Liver (tissue), 9 donors: ENCODE data around the gene SOX13. TPM values are rescaled to one million over a fixed set of nuclear protein-coding genes. Genes with fewer than 3 reads are reported as not detected.
A peak's percentile ranks its signal among the peaks of the same experiment; 100 is the strongest.

ENCODE experiments used
- DNase-seq: peaks from one replicate; pipeline ENCODE4 v3.0.0-alpha.2; 2017; ENCODE audit warnings: low spot score
- H3K27ac ChIP-seq, 2 donors: one replicate each; pipeline ENCODE4 v1.7.0; 2013; ENCODE audit warnings: inconsistent platforms in 2 of 2, low read length in 2 of 2, control low read depth in 1 of 2, low read depth in 1 of 2, mild to moderate bottlenecking in 1 of 2
- H3K27me3 ChIP-seq, 4 donors: one replicate each; pipeline versions ENCODE4 v1.6.1 to v1.7.0; 2013; ENCODE audit warnings: low read length in 3 of 4, inconsistent platforms in 1 of 4, mild to moderate bottlenecking in 1 of 4, moderate library complexity in 1 of 4; ENCODE audit not compliant: control insufficient read depth in 4 of 4, insufficient read depth in 4 of 4
- H3K36me3 ChIP-seq, 4 donors: one replicate each; pipeline versions ENCODE4 v1.6.1 to v1.7.0; 2013; ENCODE audit warnings: low read length in 3 of 4, mild to moderate bottlenecking in 3 of 4, low read depth in 1 of 4, moderate library complexity in 1 of 4; ENCODE audit not compliant: control insufficient read depth in 4 of 4, insufficient read depth in 3 of 4
- H3K4me1 ChIP-seq, 4 donors: one replicate each; pipeline versions ENCODE4 v1.6.1 to v1.7.0; 2013; ENCODE audit warnings: low read length in 3 of 4, mild to moderate bottlenecking in 3 of 4, moderate library complexity in 1 of 4; ENCODE audit not compliant: control insufficient read depth in 4 of 4, insufficient read depth in 4 of 4
- H3K4me3 ChIP-seq, 3 donors: one replicate each; pipeline versions ENCODE4 v1.6.1 to v1.7.0; 2013; ENCODE audit warnings: low read length in 3 of 3, control low read depth in 1 of 3, low read depth in 1 of 3, mild to moderate bottlenecking in 1 of 3
- H3K9ac ChIP-seq, 2 donors: one replicate each; pipeline ENCODE4 v1.7.0; 2013; ENCODE audit warnings: low read length in 2 of 2, mild to moderate bottlenecking in 2 of 2, moderate library complexity in 2 of 2, control low read depth in 1 of 2, low read depth in 1 of 2
- H3K9me3 ChIP-seq, 4 donors: one replicate each; pipeline versions ENCODE4 v1.6.1 to v1.7.0; 2013; ENCODE audit warnings: low read length in 3 of 4; ENCODE audit not compliant: control insufficient read depth in 4 of 4
- EGR1 ChIP-seq, 2 donors: IDR thresholded peaks; 2 replicates each; pipeline ENCODE4 v1.6.1; 2016 to 2018; ENCODE audit warnings: antibody characterized with exemption in 2 of 2, low read depth in 2 of 2
- FOXA1 ChIP-seq: IDR thresholded peaks from 2 replicates; pipeline ENCODE4 v1.6.1; 2016; ENCODE audit warnings: antibody characterized with exemption
- FOXA2 ChIP-seq: IDR thresholded peaks from 2 replicates; pipeline ENCODE4 v1.6.1; 2016; ENCODE audit warnings: antibody characterized with exemption
- GABPA ChIP-seq, 2 donors: IDR thresholded peaks in 1 of 2; conservative IDR thresholded peaks in 1 of 2; 2 replicates each; pipeline ENCODE4 v1.6.1; 2016; ENCODE audit warnings: antibody characterized with exemption in 2 of 2, mild to moderate bottlenecking in 1 of 2, moderate library complexity in 1 of 2
- HNF4A ChIP-seq, 2 donors: conservative IDR thresholded peaks; 2 replicates each; pipeline ENCODE4 v1.6.1; 2016; ENCODE audit warnings: antibody characterized with exemption in 2 of 2, mild to moderate bottlenecking in 2 of 2
- HNF4G ChIP-seq: IDR thresholded peaks from 2 replicates; pipeline ENCODE4 v1.6.1; 2016; ENCODE audit warnings: antibody characterized with exemption
- JUND ChIP-seq, 2 donors: IDR thresholded peaks; 2 replicates each; pipeline ENCODE4 v1.6.1; 2016; ENCODE audit warnings: antibody characterized with exemption in 2 of 2
- NR2F2 ChIP-seq: IDR thresholded peaks from 2 replicates; pipeline ENCODE4 v1.6.1; 2016; ENCODE audit warnings: antibody characterized with exemption
- RAD21 ChIP-seq, 2 donors: IDR thresholded peaks; 2 replicates each; pipeline ENCODE4 v1.6.1; 2016; ENCODE audit warnings: antibody characterized with exemption in 2 of 2, mild to moderate bottlenecking in 2 of 2
- RXRA ChIP-seq, 2 donors: IDR thresholded peaks; 2 replicates each; pipeline ENCODE4 v1.6.1; 2017 to 2018; ENCODE audit warnings: antibody characterized with exemption in 2 of 2, mild to moderate bottlenecking in 1 of 2
- SP1 ChIP-seq: IDR thresholded peaks from 2 replicates; pipeline ENCODE4 v1.6.1; 2018; ENCODE audit warnings: antibody characterized with exemption, mild to moderate bottlenecking
- TAF1 ChIP-seq: conservative IDR thresholded peaks from 2 replicates; pipeline ENCODE4 v1.6.1; 2016; ENCODE audit warnings: antibody characterized with exemption, mild to moderate bottlenecking
- YY1 ChIP-seq: IDR thresholded peaks from 2 replicates; pipeline ENCODE4 v1.6.1; 2016; ENCODE audit warnings: antibody characterized with exemption, mild to moderate bottlenecking
- WGBS: extraction: QIAGEN DNeasy Blood & Tissue Kit; methylation state at CpG from one replicate; pipeline ENCODE4 v1.1.7; 2013; 5-methylcytosine and 5-hydroxymethylcytosine counted together
- polyA plus RNA-seq, 2 donors: library from polyadenylated mRNA; stranded (reverse) in 1 of 2; unstranded in 1 of 2; fragments of 200-250 nt in 1 of 2; fragments of >200 nt in 1 of 2; fragmentation: Nextera tagmentation in 1 of 2; extraction: Ambion mirVana in 1 of 2; gene quantifications; one replicate each; pipeline versions ENCODE4 v1.2.1 to v1.2.3, GENCODE V29; 2013 to 2015
- total RNA-seq, 2 donors: library from RNA; depleted of rRNA; stranded (reverse); fragments of >200 nt; gene quantifications; one replicate each; pipeline ENCODE4 v1.2.3, GENCODE V29; 2014
- TF ChIP-seq, protein P1 (sequence below): IDR thresholded peaks from 2 replicates; pipeline ENCODE4 v1.6.1; 2016; ENCODE audit warnings: antibody characterized with exemption
- TF ChIP-seq, protein P2 (sequence below): IDR thresholded peaks from 2 replicates; pipeline ENCODE4 v1.6.1; 2016; ENCODE audit warnings: antibody characterized with exemption, mild to moderate bottlenecking
- TF ChIP-seq, protein P3 (sequence below): fragments of 150-350 bp; IDR thresholded peaks from 2 replicates; pipeline ENCODE4 v1.5.1; 2017; ENCODE audit warnings: improper control_type of control experiment, low read depth, low read length; ENCODE audit not compliant: missing input control
- TF ChIP-seq, protein P4 (sequence below): IDR thresholded peaks from 2 replicates; pipeline ENCODE4 v1.6.1; 2016; ENCODE audit warnings: antibody characterized with exemption
- TF ChIP-seq, protein P5 (sequence below): IDR thresholded peaks from 2 replicates; pipeline ENCODE4 v1.6.1; 2016; ENCODE audit warnings: antibody characterized with exemption
- donor health status: healthy.
- donor health status: healthy.
- donor health status: healthy.
- donor health status: healthy.
- donor health status: healthy.

SOX13 gene
- total and polyA plus RNA-seq, 4 donors = 7.8 to 15.5 (median 8.7) TPM

DNA sequence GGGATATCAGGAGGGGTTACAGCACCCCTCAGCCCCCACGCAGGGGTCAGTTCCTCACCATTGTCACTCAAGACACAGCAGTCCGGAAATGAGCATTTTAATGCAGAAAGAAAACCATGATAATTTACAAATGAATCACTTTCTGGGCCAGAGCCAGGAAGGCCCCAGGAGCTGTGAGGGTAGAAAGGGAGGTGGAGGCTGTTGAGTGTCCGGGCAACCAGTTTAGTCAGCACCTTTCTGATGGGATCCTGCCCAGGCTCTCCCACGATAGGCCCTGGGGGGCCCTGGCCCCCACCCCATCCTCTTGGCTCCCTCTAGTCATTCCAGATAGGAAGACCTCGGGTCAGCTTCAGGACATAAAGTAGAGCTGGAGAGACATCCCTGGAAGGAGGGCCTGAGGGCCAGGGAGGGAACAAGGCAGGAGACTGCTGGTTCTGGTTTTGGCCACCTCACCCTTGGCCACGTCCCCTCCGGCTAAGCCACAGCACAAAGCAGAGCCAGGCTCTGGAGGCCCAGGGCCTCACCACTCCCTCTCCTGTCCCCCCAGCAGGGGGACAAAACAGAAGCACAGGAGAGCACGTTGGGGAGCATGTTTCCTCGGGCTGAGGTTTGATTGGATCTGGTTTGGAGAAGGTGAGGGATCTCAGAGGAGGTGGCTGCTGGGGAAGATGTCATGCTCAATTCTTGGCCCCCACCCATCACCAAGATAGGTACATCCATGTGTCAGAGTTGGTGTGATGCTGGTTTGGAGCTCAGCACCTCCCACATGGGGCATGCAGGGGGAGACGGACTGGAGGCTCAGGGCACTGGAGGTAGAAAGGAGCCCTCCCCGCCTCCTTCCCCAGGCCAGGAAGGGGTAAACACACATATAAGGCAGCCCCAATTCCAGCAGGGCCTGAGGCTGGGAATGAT is 58.3 kb downstream of the SOX13 start:
- Histone ChIP-seq H3K27me3 (no peaks in the 10 kb centered on the region), H3K4me1 (peaks cover 14 to 80% (median 63%) of the 10 kb centered on the region in 4 donors), H3K4me3 (no peak overlapping the region), H3K36me3 (peaks cover 0 to 22% (median 18%) of the 10 kb centered on the region in 4 donors), H3K9ac (no peak overlapping the region), H3K27ac (peak overlapping the region; percentile 83 to 89), H3K9me3 (no peaks in the 10 kb centered on the region)
- no peak for DNase-seq
- WGBS = 48% methylated on average over 11 of the region's 11 CpGs
- no peak for TF ChIP-seq HNF4G
- TF ChIP-seq JUND (IDR thresholded peaks at IDR 0.05) = no peak
- no peak for TF ChIP-seq TAF1
- no peak for TF ChIP-seq RXRA (IDR thresholded peaks at IDR 0.05)
- TF ChIP-seq SP1 = no peak
- TF ChIP-seq, protein P1, sequence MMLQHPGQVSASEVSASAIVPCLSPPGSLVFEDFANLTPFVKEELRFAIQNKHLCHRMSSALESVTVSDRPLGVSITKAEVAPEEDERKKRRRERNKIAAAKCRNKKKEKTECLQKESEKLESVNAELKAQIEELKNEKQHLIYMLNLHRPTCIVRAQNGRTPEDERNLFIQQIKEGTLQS = no peak
- no peak for TF ChIP-seq HNF4A (conservative IDR thresholded peaks at IDR 0.05)
- TF ChIP-seq YY1 = no peak
- TF ChIP-seq, protein P2, sequence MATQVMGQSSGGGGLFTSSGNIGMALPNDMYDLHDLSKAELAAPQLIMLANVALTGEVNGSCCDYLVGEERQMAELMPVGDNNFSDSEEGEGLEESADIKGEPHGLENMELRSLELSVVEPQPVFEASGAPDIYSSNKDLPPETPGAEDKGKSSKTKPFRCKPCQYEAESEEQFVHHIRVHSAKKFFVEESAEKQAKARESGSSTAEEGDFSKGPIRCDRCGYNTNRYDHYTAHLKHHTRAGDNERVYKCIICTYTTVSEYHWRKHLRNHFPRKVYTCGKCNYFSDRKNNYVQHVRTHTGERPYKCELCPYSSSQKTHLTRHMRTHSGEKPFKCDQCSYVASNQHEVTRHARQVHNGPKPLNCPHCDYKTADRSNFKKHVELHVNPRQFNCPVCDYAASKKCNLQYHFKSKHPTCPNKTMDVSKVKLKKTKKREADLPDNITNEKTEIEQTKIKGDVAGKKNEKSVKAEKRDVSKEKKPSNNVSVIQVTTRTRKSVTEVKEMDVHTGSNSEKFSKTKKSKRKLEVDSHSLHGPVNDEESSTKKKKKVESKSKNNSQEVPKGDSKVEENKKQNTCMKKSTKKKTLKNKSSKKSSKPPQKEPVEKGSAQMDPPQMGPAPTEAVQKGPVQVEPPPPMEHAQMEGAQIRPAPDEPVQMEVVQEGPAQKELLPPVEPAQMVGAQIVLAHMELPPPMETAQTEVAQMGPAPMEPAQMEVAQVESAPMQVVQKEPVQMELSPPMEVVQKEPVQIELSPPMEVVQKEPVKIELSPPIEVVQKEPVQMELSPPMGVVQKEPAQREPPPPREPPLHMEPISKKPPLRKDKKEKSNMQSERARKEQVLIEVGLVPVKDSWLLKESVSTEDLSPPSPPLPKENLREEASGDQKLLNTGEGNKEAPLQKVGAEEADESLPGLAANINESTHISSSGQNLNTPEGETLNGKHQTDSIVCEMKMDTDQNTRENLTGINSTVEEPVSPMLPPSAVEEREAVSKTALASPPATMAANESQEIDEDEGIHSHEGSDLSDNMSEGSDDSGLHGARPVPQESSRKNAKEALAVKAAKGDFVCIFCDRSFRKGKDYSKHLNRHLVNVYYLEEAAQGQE = no peak
- no peak for TF ChIP-seq NR2F2
- TF ChIP-seq, protein P3, sequence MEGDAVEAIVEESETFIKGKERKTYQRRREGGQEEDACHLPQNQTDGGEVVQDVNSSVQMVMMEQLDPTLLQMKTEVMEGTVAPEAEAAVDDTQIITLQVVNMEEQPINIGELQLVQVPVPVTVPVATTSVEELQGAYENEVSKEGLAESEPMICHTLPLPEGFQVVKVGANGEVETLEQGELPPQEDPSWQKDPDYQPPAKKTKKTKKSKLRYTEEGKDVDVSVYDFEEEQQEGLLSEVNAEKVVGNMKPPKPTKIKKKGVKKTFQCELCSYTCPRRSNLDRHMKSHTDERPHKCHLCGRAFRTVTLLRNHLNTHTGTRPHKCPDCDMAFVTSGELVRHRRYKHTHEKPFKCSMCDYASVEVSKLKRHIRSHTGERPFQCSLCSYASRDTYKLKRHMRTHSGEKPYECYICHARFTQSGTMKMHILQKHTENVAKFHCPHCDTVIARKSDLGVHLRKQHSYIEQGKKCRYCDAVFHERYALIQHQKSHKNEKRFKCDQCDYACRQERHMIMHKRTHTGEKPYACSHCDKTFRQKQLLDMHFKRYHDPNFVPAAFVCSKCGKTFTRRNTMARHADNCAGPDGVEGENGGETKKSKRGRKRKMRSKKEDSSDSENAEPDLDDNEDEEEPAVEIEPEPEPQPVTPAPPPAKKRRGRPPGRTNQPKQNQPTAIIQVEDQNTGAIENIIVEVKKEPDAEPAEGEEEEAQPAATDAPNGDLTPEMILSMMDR = no peak
- TF ChIP-seq RAD21 (IDR thresholded peaks at IDR 0.05) = no peak
- TF ChIP-seq FOXA2 = no peak
- no peak for TF ChIP-seq GABPA (IDR thresholded peaks at IDR 0.05 in 1 of 2, conservative IDR thresholded peaks at IDR 0.05 in 1 of 2)
- TF ChIP-seq, protein P4, sequence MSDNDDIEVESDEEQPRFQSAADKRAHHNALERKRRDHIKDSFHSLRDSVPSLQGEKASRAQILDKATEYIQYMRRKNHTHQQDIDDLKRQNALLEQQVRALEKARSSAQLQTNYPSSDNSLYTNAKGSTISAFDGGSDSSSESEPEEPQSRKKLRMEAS = no peak
- TF ChIP-seq, protein P5, sequence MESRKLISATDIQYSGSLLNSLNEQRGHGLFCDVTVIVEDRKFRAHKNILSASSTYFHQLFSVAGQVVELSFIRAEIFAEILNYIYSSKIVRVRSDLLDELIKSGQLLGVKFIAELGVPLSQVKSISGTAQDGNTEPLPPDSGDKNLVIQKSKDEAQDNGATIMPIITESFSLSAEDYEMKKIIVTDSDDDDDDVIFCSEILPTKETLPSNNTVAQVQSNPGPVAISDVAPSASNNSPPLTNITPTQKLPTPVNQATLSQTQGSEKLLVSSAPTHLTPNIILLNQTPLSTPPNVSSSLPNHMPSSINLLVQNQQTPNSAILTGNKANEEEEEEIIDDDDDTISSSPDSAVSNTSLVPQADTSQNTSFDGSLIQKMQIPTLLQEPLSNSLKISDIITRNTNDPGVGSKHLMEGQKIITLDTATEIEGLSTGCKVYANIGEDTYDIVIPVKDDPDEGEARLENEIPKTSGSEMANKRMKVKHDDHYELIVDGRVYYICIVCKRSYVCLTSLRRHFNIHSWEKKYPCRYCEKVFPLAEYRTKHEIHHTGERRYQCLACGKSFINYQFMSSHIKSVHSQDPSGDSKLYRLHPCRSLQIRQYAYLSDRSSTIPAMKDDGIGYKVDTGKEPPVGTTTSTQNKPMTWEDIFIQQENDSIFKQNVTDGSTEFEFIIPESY = no peak
- no peak for TF ChIP-seq EGR1 (IDR thresholded peaks at IDR 0.05; ENCODE audit: low read depth in 2 of 2)
- no peak for TF ChIP-seq FOXA1
